Thymus (tissue), 11 donors: ENCODE data around the gene ADM2. TPM values are rescaled to one million over a fixed set of nuclear protein-coding genes. Genes with fewer than 3 reads are reported as not detected.

Experiments
- DNase-seq, 9 donors: peaks; one replicate each; pipeline ENCODE4 v3.0.0-alpha.2; 2013; ENCODE audit warnings: low spot score in 9 of 9, low read depth in 6 of 9, missing footprints in 1 of 9
- H3K27ac ChIP-seq, 2 donors: one replicate each; pipeline ENCODE4 v1.5.1; 2013; ENCODE audit warnings: control low read depth in 1 of 2, low read depth in 1 of 2, low read length in 1 of 2, mild to moderate bottlenecking in 1 of 2, moderate library complexity in 1 of 2
- H3K27me3 ChIP-seq, 2 donors: one replicate each; pipeline ENCODE4 v1.5.1; 2013; ENCODE audit warnings: low read length in 1 of 2; ENCODE audit not compliant: control insufficient read depth in 2 of 2, insufficient read depth in 1 of 2
- H3K36me3 ChIP-seq, 2 donors: one replicate each; pipeline ENCODE4 v1.5.1; 2013; ENCODE audit warnings: low read length in 1 of 2, mild to moderate bottlenecking in 1 of 2, moderate library complexity in 1 of 2; ENCODE audit not compliant: control insufficient read depth in 2 of 2, insufficient read depth in 2 of 2
- H3K4me1 ChIP-seq, 2 donors: one replicate each; pipeline ENCODE4 v1.5.1; 2013; ENCODE audit warnings: low read length in 2 of 2; ENCODE audit not compliant: control insufficient read depth in 2 of 2, insufficient read depth in 2 of 2
- H3K4me3 ChIP-seq, 2 donors: one replicate each; pipeline ENCODE4 v1.5.1; 2013; ENCODE audit warnings: low read length in 2 of 2, control low read depth in 1 of 2, mild to moderate bottlenecking in 1 of 2
- H3K9me3 ChIP-seq, 2 donors: one replicate each; pipeline ENCODE4 v1.5.1; 2013; ENCODE audit warnings: low read length in 1 of 2, mild to moderate bottlenecking in 1 of 2; ENCODE audit not compliant: control insufficient read depth in 2 of 2, insufficient read depth in 1 of 2
- WGBS: extraction: QIAGEN DNeasy Blood & Tissue Kit; methylation state at CpG from one replicate; pipeline ENCODE4 v1.1.7; 2013; 5-methylcytosine and 5-hydroxymethylcytosine counted together
- polyA plus RNA-seq: library from polyadenylated mRNA; stranded (reverse); fragments of 200-250 nt; gene quantifications from one replicate; pipeline ENCODE4 v1.2.3, GENCODE V29; 2013
- total RNA-seq: library from RNA; stranded (reverse); fragments of 120-200 nt; gene quantifications from one replicate; pipeline ENCODE4 v1.2.4, GENCODE V29; 2013
- donor health status: healthy.

ADM2 gene
- total and polyA plus RNA-seq, 2 donors: 1.4 to 1.5 TPM

DNA sequence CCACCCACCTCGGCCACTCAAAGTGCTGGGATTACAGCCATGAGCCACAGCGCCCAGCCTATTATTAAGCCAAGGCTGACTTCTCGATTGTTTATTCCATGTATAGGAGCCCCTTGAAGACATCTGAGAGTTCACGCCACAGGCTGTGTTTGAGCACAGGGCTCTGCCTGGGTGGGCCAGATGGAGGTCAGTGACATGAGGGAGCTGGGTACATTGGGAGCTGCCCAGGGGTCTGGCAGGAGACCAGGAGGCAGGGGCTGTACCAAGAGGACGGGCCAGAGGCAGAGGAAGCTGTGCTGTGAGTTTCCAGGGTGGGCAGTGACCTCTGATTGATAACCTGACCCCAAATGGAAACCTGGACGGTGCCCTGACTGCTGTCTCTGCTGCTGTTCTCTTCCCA lies 20.8 kb downstream of the ADM2 start:
- Histone ChIP-seq H3K27ac (no peak overlapping the region), H3K9me3 (no peaks in the 10 kb centered on the region), H3K36me3 (peaks cover 21 to 41% of the 10 kb centered on the region in 2 donors), H3K4me3 (no peak overlapping the region), H3K4me1 (peaks cover 10 to 12% of the 10 kb centered on the region in 2 donors), H3K27me3 (no peaks in the 10 kb centered on the region)
- DNase-seq: no peak
- WGBS: 96% methylated on average over 6 of the region's 6 CpGs

- no peak for DNase-seq
- WGBS: 97% methylated on average over 24 of the region's 24 CpGs
- Histone ChIP-seq H3K27me3 (no peaks in the 10 kb centered on the region), H3K9me3 (no peaks in the 10 kb centered on the region), H3K36me3 (peaks cover 21 to 41% of the 10 kb centered on the region in 2 donors), H3K27ac (no peak overlapping the region), H3K4me3 (no peak overlapping the region), H3K4me1 (peaks cover 10 to 12% of the 10 kb centered on the region in 2 donors)
Measured at GRCh38 chr22:50502628-50503474, 21.5 kb downstream of the ADM2 start.

DNA sequence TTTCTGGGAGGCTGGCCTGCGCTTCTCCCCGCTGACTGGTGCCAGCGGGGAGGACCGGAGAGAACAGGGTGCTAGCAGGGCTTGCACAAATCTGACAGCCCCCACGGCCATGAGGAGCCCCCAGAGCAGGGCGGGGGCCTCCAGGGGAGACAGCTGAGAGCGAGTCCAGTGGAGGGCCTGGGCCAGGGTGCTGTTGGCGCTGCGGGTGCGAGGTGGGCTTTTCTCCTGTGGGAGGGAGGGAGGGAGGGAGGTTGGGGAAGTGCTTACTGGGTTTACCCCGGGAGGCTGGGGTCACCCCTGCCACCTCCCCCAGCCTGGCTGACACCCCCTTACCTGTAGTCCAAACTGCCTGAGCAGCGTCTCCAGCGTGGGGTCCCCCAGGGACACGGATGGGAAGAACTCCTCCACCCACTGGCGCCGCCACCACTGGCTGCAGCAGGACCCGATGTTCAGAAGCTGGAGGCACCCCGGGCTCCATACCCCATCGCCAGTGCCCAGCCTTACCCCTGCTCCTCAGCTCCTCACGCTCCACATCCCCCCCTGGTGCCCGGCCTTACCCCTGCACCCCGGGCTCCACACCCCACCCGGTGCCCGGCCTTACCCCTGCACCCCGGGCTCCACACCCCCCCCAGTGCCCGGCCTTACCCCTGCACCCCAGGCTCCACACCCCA lies 22.3 kb downstream of the ADM2 start:
- WGBS: 94% methylated on average over 26 of the region's 26 CpGs

GRCh38 chr22:50504369-50505211 lies 23.2 kb downstream of the ADM2 start:
- 92% methylated on average over 44 of the region's 44 CpGs for WGBS
- Histone ChIP-seq H3K36me3 (peaks cover 21 to 41% of the 10 kb centered on the region in 2 donors), H3K27me3 (no peaks in the 10 kb centered on the region), H3K27ac (no peak overlapping the region), H3K4me3 (no peak overlapping the region), H3K9me3 (no peaks in the 10 kb centered on the region), H3K4me1 (peaks cover 17 to 24% of the 10 kb centered on the region in 2 donors)
- DNase-seq: no peak

More for the DNA sequence above, 22.3 kb downstream of the ADM2 start:
- Histone ChIP-seq H3K4me3 (no peak overlapping the region), H3K4me1 (peaks cover 10 to 14% of the 10 kb centered on the region in 2 donors), H3K27ac (no peak overlapping the region), H3K9me3 (no peaks in the 10 kb centered on the region), H3K36me3 (peaks cover 21 to 41% of the 10 kb centered on the region in 2 donors), H3K27me3 (no peaks in the 10 kb centered on the region)
- no peak for DNase-seq

GRCh38 chr22:50505276-50505775 lies 24.0 kb downstream of the ADM2 start:
- Histone ChIP-seq H3K27ac (no peak overlapping the region), H3K4me1 (peaks cover 17 to 26% of the 10 kb centered on the region in 2 donors), H3K9me3 (no peaks in the 10 kb centered on the region), H3K27me3 (no peaks in the 10 kb centered on the region), H3K36me3 (peaks cover 21 to 41% of the 10 kb centered on the region in 2 donors), H3K4me3 (no peak overlapping the region)
- WGBS: 94% methylated on average over 14 of the region's 14 CpGs
- DNase-seq: no peak

DNA sequence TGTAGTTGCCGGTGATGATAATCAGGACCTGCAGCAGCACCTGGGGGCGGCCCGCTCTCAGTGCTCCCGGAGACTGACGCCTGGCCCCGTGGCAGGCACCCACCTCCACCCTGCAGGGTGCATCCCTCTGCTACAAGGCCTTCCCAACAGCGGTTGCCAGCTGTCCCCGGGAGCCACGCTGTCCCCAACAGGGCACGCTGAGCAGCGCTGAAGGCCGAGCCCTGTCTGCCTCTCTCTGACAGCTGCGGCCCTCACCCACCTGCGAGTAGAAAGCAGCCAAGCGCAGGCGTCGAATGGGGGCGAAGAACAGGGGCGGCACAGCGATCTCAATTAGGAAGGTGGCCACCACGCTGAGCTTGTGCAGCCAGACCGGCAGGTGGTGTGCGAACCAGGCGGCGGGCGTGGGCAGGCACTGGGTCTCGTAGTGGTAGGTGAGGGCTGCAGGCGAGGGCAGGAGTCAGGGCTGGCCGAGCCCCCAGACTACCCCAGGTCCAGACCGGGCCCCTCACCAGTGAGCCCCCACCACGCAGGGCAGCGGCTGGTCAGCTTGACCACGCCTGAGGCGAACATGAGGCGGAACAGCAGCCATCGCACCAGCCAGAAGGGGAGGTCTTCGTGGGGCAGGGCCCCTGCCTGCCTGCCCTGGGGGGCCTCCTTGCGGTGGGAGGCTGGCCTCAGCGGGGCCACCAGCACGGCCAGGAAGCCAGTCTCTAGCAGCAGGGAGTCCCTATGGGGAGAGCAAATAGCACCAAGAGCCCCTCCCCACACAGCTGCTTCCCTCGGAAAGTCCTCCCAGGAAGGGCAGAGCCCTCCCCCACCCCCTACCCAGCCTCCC lies 24.6 kb downstream of the ADM2 start:
- Histone ChIP-seq H3K9me3 (no peaks in the 10 kb centered on the region), H3K27me3 (no peaks in the 10 kb centered on the region), H3K36me3 (peaks cover 21 to 44% of the 10 kb centered on the region in 2 donors), H3K27ac (no peak overlapping the region), H3K4me3 (peak overlapping the region; percentile 92 to 96), H3K4me1 (peaks cover 17 to 26% of the 10 kb centered on the region in 2 donors)
- 95% methylated on average over 41 of the region's 41 CpGs for WGBS
- no peak for DNase-seq

DNA sequence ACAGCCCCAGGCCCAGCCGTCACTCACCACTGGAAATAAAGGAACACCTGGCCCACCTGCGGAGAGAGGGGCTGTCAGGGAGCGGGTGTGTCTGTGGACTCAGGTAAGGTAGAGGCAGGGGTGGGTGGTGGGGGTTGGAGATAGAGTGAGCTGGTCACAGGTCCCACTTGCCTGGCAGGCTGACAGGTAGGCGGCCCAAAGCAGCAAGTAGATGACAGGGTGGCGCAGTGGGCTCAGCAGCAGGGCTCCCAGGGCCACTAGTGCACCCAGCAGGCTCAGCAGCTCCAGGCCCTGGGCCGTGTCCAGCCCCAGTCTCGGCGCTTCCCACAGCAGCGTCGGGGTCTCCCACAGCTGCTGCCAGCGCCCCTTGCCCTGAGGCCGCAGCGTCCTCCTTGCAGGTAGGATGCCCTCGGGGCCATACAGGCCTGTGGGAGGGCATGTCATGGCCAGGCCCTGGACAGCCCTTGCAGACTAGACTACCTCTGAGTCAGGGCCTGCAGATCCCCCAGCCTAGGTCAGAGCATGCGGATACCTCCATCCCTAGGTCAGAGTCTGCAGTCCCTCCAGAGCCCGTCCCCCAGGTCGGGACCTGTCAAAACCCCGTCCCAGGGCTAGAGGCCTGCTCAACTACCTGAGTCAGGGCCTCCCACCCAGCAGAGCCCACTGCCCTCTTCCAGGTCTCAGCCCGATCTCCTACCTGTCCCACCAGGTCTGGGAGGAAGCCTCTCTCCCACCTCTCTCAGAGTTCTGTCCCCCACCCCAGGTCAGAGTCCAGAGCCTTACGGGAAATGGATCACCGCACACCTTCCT lies 25.5 kb downstream of the ADM2 start:
- peaks cover 21 to 44% of the 10 kb centered on the region in 2 donors for H3K36me3 ChIP-seq
- H3K27me3 ChIP-seq: no peaks in the 10 kb centered on the region
- no peaks in the 10 kb centered on the region for H3K9me3 ChIP-seq
- peak overlapping the region; percentile 92 to 96 for H3K4me3 ChIP-seq
- no peak for DNase-seq
- WGBS: 59% methylated on average over 21 of the region's 21 CpGs
- peaks cover 17 to 26% of the 10 kb centered on the region in 2 donors for H3K4me1 ChIP-seq
- peak overlapping the region; percentile 81 to 92 for H3K27ac ChIP-seq
